CD4-positive, alpha-beta memory T cell (primary cell): ENCODE measurements around the gene SEZ6L. TPM values are rescaled to one million over a fixed set of nuclear protein-coding genes. Genes with fewer than 3 reads are reported as not detected.

Experiments
- CTCF ChIA-PET: fragments of 350-600 bp; sonication (Branson Sonifier 250); formaldehyde crosslinking; loops from one replicate; lab custom pipeline; 2021; ENCODE audit warnings: inconsistent platforms; ENCODE audit not compliant: partially characterized antibody; lab: Charles Lee
- POLR2A ChIA-PET: fragments of 350-600 bp; sonication (Branson Sonifier 250); formaldehyde crosslinking; loops from one replicate; lab custom pipeline; 2021; ENCODE audit not compliant: partially characterized antibody; lab: Charles Lee
- DNase-seq, 5 donors: peaks; one replicate each; pipeline versions ENCODE4 v3.0.0 to v3.0.0-alpha.2; 2020 to 2022; ENCODE audit warnings: mixed read lengths in 1 of 5
- H3K27ac ChIP-seq: one replicate; pipeline ENCODE4 v1.7.0; 2013; ENCODE audit warnings: low read depth, low read length
- H3K27me3 ChIP-seq: 2 replicates; pipeline ENCODE4 v1.7.0; 2013; ENCODE audit warnings: mild to moderate bottlenecking, low read length, moderate library complexity; ENCODE audit not compliant: insufficient read depth
- H3K36me3 ChIP-seq: 2 replicates; pipeline ENCODE4 v1.7.0; 2013; ENCODE audit warnings: mild to moderate bottlenecking, low read length, moderate library complexity; ENCODE audit not compliant: insufficient read depth
- H3K4me1 ChIP-seq: 2 replicates; pipeline ENCODE4 v1.7.0; 2013; ENCODE audit warnings: mild to moderate bottlenecking, low read length, moderate library complexity; ENCODE audit not compliant: insufficient read depth
- H3K4me3 ChIP-seq, 2 donors: one replicate each; pipeline ENCODE4 v1.7.0; 2013; ENCODE audit warnings: low read length in 2 of 2, mild to moderate bottlenecking in 1 of 2
- H3K9me3 ChIP-seq, 2 donors: one replicate each; pipeline ENCODE4 v1.7.0; 2013; ENCODE audit warnings: low read length in 2 of 2, control low read depth in 1 of 2; ENCODE audit not compliant: control insufficient read depth in 1 of 2
- H3K27ac Mint-ChIP-seq, 7 donors: one replicate each; pipeline ENCODE4 v1.8.0; 2020 to 2021; ENCODE audit warnings: mixed read lengths in 7 of 7, mild to moderate bottlenecking in 6 of 7, inconsistent platforms in 3 of 7, moderate library complexity in 3 of 7
- H3K27me3 Mint-ChIP-seq, 2 donors: one replicate each; pipeline ENCODE4 v1.8.0; 2020 to 2021; ENCODE audit warnings: mixed read lengths in 2 of 2
- H3K36me3 Mint-ChIP-seq, 2 donors: one replicate each; pipeline ENCODE4 v1.8.0; 2020 to 2021; ENCODE audit warnings: mixed read lengths in 2 of 2, inconsistent platforms in 1 of 2, mild to moderate bottlenecking in 1 of 2
- H3K4me1 Mint-ChIP-seq, 4 donors: one replicate each; pipeline ENCODE4 v1.8.0; 2020 to 2021; ENCODE audit warnings: mixed read lengths in 4 of 4, mild to moderate bottlenecking in 1 of 4
- H3K4me3 Mint-ChIP-seq, 8 donors: one replicate each; pipeline ENCODE4 v1.8.0; 2020 to 2021; ENCODE audit warnings: mixed read lengths in 8 of 8, mild to moderate bottlenecking in 7 of 8, moderate library complexity in 6 of 8, inconsistent platforms in 3 of 8
- H3K9me3 Mint-ChIP-seq, 8 donors: one replicate each; pipeline ENCODE4 v1.8.0; 2020 to 2021; ENCODE audit warnings: mixed read lengths in 8 of 8, mild to moderate bottlenecking in 5 of 8, inconsistent platforms in 3 of 8, moderate library complexity in 1 of 8
- intact Hi-C: fragments of 100-400 bp; cut with micrococcal nuclease; formaldehyde crosslinking; loops from one replicate; pipeline ENCODE4 v1.15.1; 2023
- polyA plus RNA-seq, 2 donors: library from polyadenylated mRNA; unstranded; fragments of 300-500 nt; fragmentation: Illumina TruSeq; gene quantifications; one replicate each; pipeline ENCODE4 v1.2.3, GENCODE V29; 2021
- total RNA-seq, 2 experiments: library from RNA; stranded (reverse); gene quantifications; one replicate each; pipeline ENCODE4 v1.2.3, GENCODE V29; 2021

SEZ6L gene
- total and polyA plus RNA-seq, 4 experiments from 2014 or later: not detected

- H3K36me3 ChIP-seq: no peaks in the 10 kb centered on the region
- H3K9me3 ChIP-seq: no peaks in the 10 kb centered on the region
- no peaks in the 10 kb centered on the region for H3K4me1 ChIP-seq
- Mint-ChIP-seq H3K4me1 (no peaks in the 10 kb centered on the region), H3K27me3 (peaks cover 5 to 8% of the 10 kb centered on the region in 2 donors), H3K4me3 (no peak overlapping the region), H3K9me3 (peaks cover 0 to 4% (median 0%) of the 10 kb centered on the region in 8 donors), H3K27ac (no peak overlapping the region), H3K36me3 (no peaks in the 10 kb centered on the region)
- H3K27ac ChIP-seq: no peak overlapping the region
- DNase-seq: no peak
- ChIA-PET POLR2A (no interaction called here), CTCF (no interaction called here)
- H3K4me3 ChIP-seq: no peak overlapping the region
- intact Hi-C loops: no loop called here
- no peaks in the 10 kb centered on the region for H3K27me3 ChIP-seq
Observed at GRCh38 chr22:26239581-26239980, 70.3 kb downstream of the SEZ6L start.

DNA sequence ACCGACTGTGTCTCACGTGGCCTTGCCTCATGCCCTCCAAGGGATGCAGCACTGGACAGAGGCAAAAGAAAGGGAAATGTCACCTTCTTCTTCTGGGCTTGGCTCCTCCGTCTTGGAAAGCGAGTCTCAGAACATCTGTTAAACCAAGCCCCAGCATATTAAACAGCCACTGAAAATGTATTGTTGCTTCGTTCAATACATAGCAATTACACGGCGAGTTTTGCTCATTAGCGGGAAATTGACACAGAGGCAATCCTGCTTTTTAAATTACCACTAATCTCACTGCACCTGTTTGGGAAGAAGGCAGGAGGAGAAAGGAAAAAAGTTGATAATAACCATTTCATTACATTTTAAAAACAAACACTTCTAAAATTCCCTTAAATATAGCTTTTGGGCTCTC, 72.1 kb downstream of the SEZ6L start:
- no peak overlapping the region for H3K4me3 ChIP-seq
- no peaks in the 10 kb centered on the region for H3K4me1 ChIP-seq
- H3K36me3 ChIP-seq: no peaks in the 10 kb centered on the region
- no peaks in the 10 kb centered on the region for H3K27me3 ChIP-seq
- H3K27ac ChIP-seq: no peak overlapping the region
- Mint-ChIP-seq H3K9me3 (peaks cover 0 to 4% (median 0%) of the 10 kb centered on the region in 8 donors), H3K27ac (no peak overlapping the region), H3K36me3 (no peaks in the 10 kb centered on the region), H3K4me1 (no peaks in the 10 kb centered on the region), H3K4me3 (no peak overlapping the region), H3K27me3 (peaks cover 0 to 8% of the 10 kb centered on the region in 2 donors)
- no peak for DNase-seq
- intact Hi-C loops: no loop called here
- ChIA-PET POLR2A (no interaction called here), CTCF (no interaction called here)
- no peaks in the 10 kb centered on the region for H3K9me3 ChIP-seq

DNA sequence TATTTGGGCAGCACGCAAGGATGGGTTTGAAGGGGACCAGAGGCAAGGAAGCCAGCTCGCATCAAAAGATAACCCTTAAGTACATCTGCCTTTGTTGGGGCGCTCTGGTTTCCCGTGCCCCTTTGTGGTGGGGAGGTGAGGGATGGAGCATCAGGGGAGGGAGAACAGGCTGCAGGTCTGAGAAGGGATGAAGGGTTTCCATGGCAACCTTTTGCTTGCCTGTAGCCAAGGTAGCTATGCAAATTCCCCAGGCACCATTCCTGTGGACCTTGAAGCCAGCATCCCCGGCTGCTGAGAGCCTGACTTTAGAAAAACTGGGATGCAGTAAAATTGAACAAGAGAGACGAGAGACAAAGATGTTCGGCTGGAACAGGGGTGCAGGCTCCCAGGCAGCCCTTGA, 75.7 kb downstream of the SEZ6L start:
- no peaks in the 10 kb centered on the region for H3K9me3 ChIP-seq
- H3K36me3 ChIP-seq: no peaks in the 10 kb centered on the region
- H3K27me3 ChIP-seq: no peaks in the 10 kb centered on the region
- Mint-ChIP-seq H3K4me3 (no peak overlapping the region), H3K4me1 (no peaks in the 10 kb centered on the region), H3K27ac (no peak overlapping the region), H3K27me3 (peaks cover 0 to 9% of the 10 kb centered on the region in 2 donors), H3K36me3 (no peaks in the 10 kb centered on the region), H3K9me3 (peaks cover 0 to 2% (median 0%) of the 10 kb centered on the region in 8 donors)
- intact Hi-C loops: no loop called here
- H3K27ac ChIP-seq: no peak overlapping the region
- DNase-seq: no peak
- H3K4me1 ChIP-seq: no peaks in the 10 kb centered on the region
- no peak overlapping the region for H3K4me3 ChIP-seq
- CTCF ChIA-PET: no interaction called here
- POLR2A ChIA-PET: no interaction called here

DNA sequence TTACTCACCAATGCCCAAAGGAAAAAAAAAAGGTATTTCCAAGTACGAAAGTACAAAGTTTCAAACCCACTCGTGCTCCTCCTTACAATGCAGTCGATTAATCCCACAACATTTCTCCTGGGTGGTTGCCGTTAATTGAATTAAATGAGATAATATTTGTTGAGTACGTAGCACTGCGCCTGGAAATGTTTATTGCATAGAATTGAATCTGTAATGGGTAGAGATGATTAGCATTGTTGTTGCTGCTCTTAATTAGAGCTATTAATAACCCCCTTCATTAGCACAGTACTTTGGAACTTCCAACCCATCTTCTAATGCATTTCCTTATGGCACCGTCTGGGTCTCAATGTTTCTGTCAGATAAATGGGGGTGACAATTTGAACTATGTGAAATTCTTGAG, 77.3 kb downstream of the SEZ6L start:
- Mint-ChIP-seq H3K27me3 (peaks cover 0 to 11% of the 10 kb centered on the region in 2 donors), H3K27ac (no peak overlapping the region), H3K36me3 (no peaks in the 10 kb centered on the region), H3K4me3 (no peak overlapping the region), H3K4me1 (no peaks in the 10 kb centered on the region), H3K9me3 (peaks cover 0 to 10% (median 5%) of the 10 kb centered on the region in 8 donors)
- Histone ChIP-seq H3K27me3 (peaks cover 2% of the 10 kb centered on the region), H3K4me1 (no peaks in the 10 kb centered on the region), H3K27ac (no peak overlapping the region), H3K9me3 (no peaks in the 10 kb centered on the region), H3K4me3 (no peak overlapping the region), H3K36me3 (no peaks in the 10 kb centered on the region)
- ChIA-PET POLR2A (no interaction called here), CTCF (no interaction called here)
- intact Hi-C loops: no loop called here
- no peak for DNase-seq

- H3K9me3 Mint-ChIP-seq: peaks cover 0 to 13% (median 7%) of the 10 kb centered on the region in 8 donors
- ChIA-PET POLR2A (no interaction called here), CTCF (no interaction called here)
- intact Hi-C loops: no loop called here
- peaks cover 7% of the 10 kb centered on the region for H3K27me3 ChIP-seq
- peaks cover 8 to 19% of the 10 kb centered on the region in 2 donors for H3K27me3 Mint-ChIP-seq
- no peak overlapping the region for H3K4me3 Mint-ChIP-seq
- no peak overlapping the region for H3K27ac ChIP-seq
- no peaks in the 10 kb centered on the region for H3K4me1 Mint-ChIP-seq
- H3K36me3 ChIP-seq: no peaks in the 10 kb centered on the region
- no peaks in the 10 kb centered on the region for H3K9me3 ChIP-seq
- no peak overlapping the region for H3K27ac Mint-ChIP-seq
- no peak overlapping the region for H3K4me3 ChIP-seq
- DNase-seq: no peak
- no peaks in the 10 kb centered on the region for H3K4me1 ChIP-seq
- H3K36me3 Mint-ChIP-seq: no peaks in the 10 kb centered on the region
Observed at GRCh38 chr22:26251869-26252268, 82.6 kb downstream of the SEZ6L start.

- ChIA-PET POLR2A (no interaction called here), CTCF (no interaction called here)
- no peaks in the 10 kb centered on the region for H3K9me3 ChIP-seq
- H3K4me3 Mint-ChIP-seq: no peak overlapping the region
- H3K27me3 ChIP-seq: no peaks in the 10 kb centered on the region
- H3K27me3 Mint-ChIP-seq: peaks cover 14 to 26% of the 10 kb centered on the region in 2 donors
- H3K4me1 ChIP-seq: no peaks in the 10 kb centered on the region
- no peak overlapping the region for H3K4me3 ChIP-seq
- no peaks in the 10 kb centered on the region for H3K36me3 ChIP-seq
- DNase-seq: no peak
- intact Hi-C loops: no loop called here
- H3K27ac Mint-ChIP-seq: no peak overlapping the region
- H3K9me3 Mint-ChIP-seq: peaks cover 0 to 6% (median 0%) of the 10 kb centered on the region in 8 donors
- no peaks in the 10 kb centered on the region for H3K4me1 Mint-ChIP-seq
- no peak overlapping the region for H3K27ac ChIP-seq
- no peaks in the 10 kb centered on the region for H3K36me3 Mint-ChIP-seq
Observed at GRCh38 chr22:26259510-26259909, 90.2 kb downstream of the SEZ6L start.

DNA sequence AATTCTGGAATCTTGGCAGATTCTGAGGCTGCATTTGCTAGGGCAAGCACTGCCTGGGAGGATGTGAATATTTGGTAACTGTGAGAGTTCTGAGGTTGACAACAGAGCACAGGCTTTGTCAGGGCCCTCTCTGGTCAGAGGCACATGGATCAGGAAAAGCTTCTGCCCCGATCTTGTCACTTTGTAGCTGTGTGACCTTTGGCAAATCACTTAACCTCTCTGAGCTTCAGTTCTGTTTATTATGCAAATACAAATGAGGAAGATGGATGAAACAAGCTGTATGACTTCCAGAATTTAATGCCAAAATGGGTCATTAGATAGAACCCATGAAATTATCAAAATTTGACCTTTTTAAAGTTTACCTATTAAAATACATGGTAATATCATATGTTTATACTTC, 94.9 kb downstream of the SEZ6L start:
- Mint-ChIP-seq H3K4me3 (no peak overlapping the region), H3K27ac (no peak overlapping the region), H3K4me1 (no peaks in the 10 kb centered on the region), H3K9me3 (peaks cover 0 to 4% (median 0%) of the 10 kb centered on the region in 8 donors), H3K27me3 (peaks cover 13 to 26% of the 10 kb centered on the region in 2 donors), H3K36me3 (no peaks in the 10 kb centered on the region)
- CTCF ChIA-PET: no interaction called here
- Histone ChIP-seq H3K36me3 (no peaks in the 10 kb centered on the region), H3K9me3 (no peaks in the 10 kb centered on the region), H3K27ac (no peak overlapping the region), H3K27me3 (no peaks in the 10 kb centered on the region), H3K4me1 (no peaks in the 10 kb centered on the region), H3K4me3 (no peak overlapping the region)
- intact Hi-C loops: no loop called here
- POLR2A ChIA-PET: no interaction called here
- DNase-seq: no peak

- no peaks in the 10 kb centered on the region for H3K4me1 Mint-ChIP-seq
- no peak overlapping the region for H3K4me3 Mint-ChIP-seq
- H3K4me1 ChIP-seq: no peaks in the 10 kb centered on the region
- H3K27me3 ChIP-seq: no peaks in the 10 kb centered on the region
- H3K9me3 ChIP-seq: no peaks in the 10 kb centered on the region
- CTCF ChIA-PET: no interaction called here
- POLR2A ChIA-PET: no interaction called here
- H3K27me3 Mint-ChIP-seq: peaks cover 13 to 29% of the 10 kb centered on the region in 2 donors
- no peak overlapping the region for H3K4me3 ChIP-seq
- intact Hi-C loops: no loop called here
- no peak overlapping the region for H3K27ac ChIP-seq
- DNase-seq: no peak
- no peaks in the 10 kb centered on the region for H3K36me3 Mint-ChIP-seq
- no peaks in the 10 kb centered on the region for H3K36me3 ChIP-seq
- peaks cover 0 to 4% (median 0%) of the 10 kb centered on the region in 8 donors for H3K9me3 Mint-ChIP-seq
- no peak overlapping the region for H3K27ac Mint-ChIP-seq
Observed at GRCh38 chr22:26265281-26265680, 96.0 kb downstream of the SEZ6L start.
